ENCODE data around the gene TBC1D5. TPM values are rescaled to one million over a fixed set of nuclear protein-coding genes. Genes with fewer than 3 reads are reported as not detected.
"Not testable (repeated sequence)": the region's sequence is repeated elsewhere in the genome, so short reads cannot be mapped to it uniquely, and the experiment has no call there.

TBC1D5 gene
- total RNA-seq, 1 experiment from 2014 or later: 30.4 TPM

DNA sequence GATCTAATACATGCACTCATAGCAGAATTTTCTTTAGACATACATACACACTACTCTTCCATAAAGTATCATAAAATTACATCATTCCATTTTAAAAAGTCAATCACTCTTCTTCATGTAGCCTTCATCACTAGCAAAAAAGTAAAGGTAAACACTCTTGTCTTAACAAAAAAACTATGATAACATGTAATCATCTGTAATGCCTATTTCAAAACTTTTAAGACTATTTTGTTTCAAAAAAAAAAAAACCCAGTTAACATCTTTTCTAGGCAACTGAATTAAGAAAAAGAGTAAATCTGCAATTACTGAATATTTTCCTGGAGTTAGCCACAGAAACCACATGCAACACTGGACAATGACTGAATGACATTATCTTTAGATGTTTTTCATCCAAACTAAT, 4.8 kb downstream of the TBC1D5 start:
- DNase-seq (ENCODE audit: low read depth, low spot score) (no peak), ATAC-seq (no peak)
- ChIA-PET POLR2A (no interaction called here), CTCF (no interaction called here)
- Histone ChIP-seq H3K27ac (ENCODE audit: low read length) (no peak overlapping the region), H3K9me3 (ENCODE audit: control insufficient read depth, insufficient read depth, low read depth, low read length) (no peaks in the 10 kb centered on the region), H3K36me3 (ENCODE audit: control insufficient read depth, insufficient read depth, low read length) (no peaks in the 10 kb centered on the region; the same call in 1 of the 2 replicates), H3K4me1 (ENCODE audit: control insufficient read depth, insufficient read depth, low read length) (peaks cover 4% of the 10 kb centered on the region), H3K27me3 (ENCODE audit: control insufficient read depth, insufficient read depth, low read length) (no peaks in the 10 kb centered on the region), H3K4me3 (ENCODE audit: low read depth in 2 of 2, low read length in 2 of 2) (no peak overlapping the region)
- TF ChIP-seq REST (IDR thresholded peaks at IDR 0.05; ENCODE audit: insufficient read depth in 1 of 2, low read depth in 2 of 2, low read length in 1 of 2) (no peak), POLR2AphosphoS5 (IDR thresholded peaks at IDR 0.05; ENCODE audit: low read depth, low read length) (no peak), SIN3A (IDR thresholded peaks at IDR 0.05; ENCODE audit: borderline replicate concordance, insufficient read depth, low read depth, low read length) (no peak), TCF7L2 (IDR thresholded peaks at IDR 0.05; ENCODE audit: low read depth, low read length) (no peak), CTCF (IDR thresholded peaks at IDR 0.05) (no peak)
- BruUV-seq (replicated peaks): no TSS peak
- intact Hi-C loops (cut with micrococcal nuclease; ENCODE audit: unreplicated experiment) (no loop called here), in situ Hi-C loops (cut with HindIII; ENCODE audit: low pct_unique_long_range_greater_than_20kb, low sequenced_read_pairs) (no loop called here)

DNA sequence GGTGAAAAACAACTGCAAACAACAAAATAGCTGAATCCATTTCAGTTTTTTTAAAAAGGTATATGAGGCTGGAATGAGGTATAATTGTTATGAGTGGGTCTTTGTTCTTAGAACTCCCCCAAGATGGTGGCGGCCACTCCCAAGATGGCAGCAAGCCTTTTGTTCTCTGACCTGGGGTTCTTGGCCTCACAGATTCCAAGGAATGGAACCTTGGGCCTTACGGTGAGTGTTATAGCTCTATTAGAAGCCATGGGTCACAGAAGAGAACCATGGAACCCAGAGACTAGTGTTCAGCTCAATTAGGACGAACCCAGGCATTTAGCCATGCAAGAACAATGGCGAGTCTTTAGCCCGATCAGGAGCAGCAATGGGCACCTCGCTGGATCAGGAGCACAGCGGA, 7.1 kb downstream of the TBC1D5 start:
- POLR2A ChIA-PET; H3K27me3 ChIP-seq (ENCODE audit: control insufficient read depth, insufficient read depth, low read length); H3K36me3 ChIP-seq (ENCODE audit: control insufficient read depth, insufficient read depth, low read length); BruUV-seq (replicated peaks); H3K27ac ChIP-seq (ENCODE audit: low read length); intact Hi-C loops (cut with micrococcal nuclease; ENCODE audit: unreplicated experiment); CTCF ChIA-PET; H3K4me3 ChIP-seq (ENCODE audit: low read depth in 2 of 2, low read length in 2 of 2); DNase-seq (ENCODE audit: low read depth, low spot score); ATAC-seq; in situ Hi-C loops (cut with HindIII; ENCODE audit: low pct_unique_long_range_greater_than_20kb, low sequenced_read_pairs); H3K9me3 ChIP-seq (ENCODE audit: control insufficient read depth, insufficient read depth, low read depth, low read length); H3K4me1 ChIP-seq (ENCODE audit: control insufficient read depth, insufficient read depth, low read length): not testable (repeated sequence)

GRCh38 chr3:17733768-17734167, 8.7 kb downstream of the TBC1D5 start:
- no peak for ATAC-seq
- Histone ChIP-seq H3K36me3 (ENCODE audit: control insufficient read depth, insufficient read depth, low read length) (no peaks in the 10 kb centered on the region), H3K27me3 (ENCODE audit: control insufficient read depth, insufficient read depth, low read length) (no peaks in the 10 kb centered on the region), H3K4me1 (ENCODE audit: control insufficient read depth, insufficient read depth, low read length) (peaks cover 9% of the 10 kb centered on the region), H3K9me3 (ENCODE audit: control insufficient read depth, insufficient read depth, low read depth, low read length) (no peaks in the 10 kb centered on the region), H3K27ac (ENCODE audit: low read length) (no peak overlapping the region), H3K4me3 (ENCODE audit: low read depth in 2 of 2, low read length in 2 of 2) (no peak overlapping the region)
- in situ Hi-C loops (cut with HindIII; ENCODE audit: low pct_unique_long_range_greater_than_20kb, low sequenced_read_pairs) (no loop called here), intact Hi-C loops (cut with micrococcal nuclease; ENCODE audit: unreplicated experiment) (loop anchor here (5.0 kb wide), 1 partner anchor 86 kb away; no protein-coding TSS in a partner anchor)
- POLR2A ChIA-PET: no interaction called here
- CTCF ChIA-PET: no interaction called here
- DNase-seq (ENCODE audit: low read depth, low spot score): no peak
- BruUV-seq (replicated peaks): no TSS peak
- TF ChIP-seq SIN3A (IDR thresholded peaks at IDR 0.05; ENCODE audit: borderline replicate concordance, insufficient read depth, low read depth, low read length): no peak
- no peak for TF ChIP-seq TCF7L2 (IDR thresholded peaks at IDR 0.05; ENCODE audit: low read depth, low read length)
- no peak for TF ChIP-seq CTCF (IDR thresholded peaks at IDR 0.05)
- TF ChIP-seq POLR2AphosphoS5 (IDR thresholded peaks at IDR 0.05; ENCODE audit: low read depth, low read length): no peak
- TF ChIP-seq REST (IDR thresholded peaks at IDR 0.05; ENCODE audit: insufficient read depth in 1 of 2, low read depth in 2 of 2, low read length in 1 of 2): no peak

Data from Panc1 (cell line).